ENCODE results near the gene PERCC1.

DNA sequence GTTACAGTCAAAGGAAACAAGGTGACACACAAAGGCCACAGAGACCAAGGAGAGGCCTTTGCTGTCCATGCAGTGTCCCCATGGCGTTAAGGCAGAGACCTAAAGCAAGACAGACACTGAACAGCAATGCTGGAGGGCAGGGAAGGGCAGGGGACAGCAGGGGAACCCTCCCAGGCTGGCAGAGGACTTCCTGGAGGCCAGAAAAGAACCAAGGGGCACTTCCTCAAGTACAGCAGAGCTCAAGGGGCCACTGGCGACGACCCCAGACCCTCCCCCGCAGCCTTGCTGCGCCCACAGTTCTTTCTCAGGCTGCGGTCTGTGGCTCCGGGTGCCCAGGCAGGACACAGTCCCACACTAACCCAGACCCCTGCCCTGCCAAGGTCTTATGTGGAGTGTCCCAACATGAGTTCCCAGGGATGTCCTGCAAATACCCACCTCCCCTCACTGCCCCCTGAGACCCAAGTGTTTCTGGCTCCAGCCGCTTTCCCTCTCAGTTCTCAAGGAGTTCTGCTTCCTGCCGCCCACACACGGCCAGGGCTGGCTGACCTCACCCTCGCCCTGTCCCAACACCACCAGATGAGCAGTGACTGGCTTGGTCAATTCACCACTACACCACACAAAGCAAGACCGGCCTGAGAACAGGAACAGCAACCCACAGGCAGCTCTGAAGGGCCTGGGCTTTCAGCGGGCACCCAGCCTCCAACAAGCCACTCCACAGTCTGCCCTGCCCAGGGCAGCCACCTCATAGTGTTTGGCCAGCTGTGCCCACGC is 39.8 kb downstream of the PERCC1 start:
- TF ChIP-seq, protein P1, sequence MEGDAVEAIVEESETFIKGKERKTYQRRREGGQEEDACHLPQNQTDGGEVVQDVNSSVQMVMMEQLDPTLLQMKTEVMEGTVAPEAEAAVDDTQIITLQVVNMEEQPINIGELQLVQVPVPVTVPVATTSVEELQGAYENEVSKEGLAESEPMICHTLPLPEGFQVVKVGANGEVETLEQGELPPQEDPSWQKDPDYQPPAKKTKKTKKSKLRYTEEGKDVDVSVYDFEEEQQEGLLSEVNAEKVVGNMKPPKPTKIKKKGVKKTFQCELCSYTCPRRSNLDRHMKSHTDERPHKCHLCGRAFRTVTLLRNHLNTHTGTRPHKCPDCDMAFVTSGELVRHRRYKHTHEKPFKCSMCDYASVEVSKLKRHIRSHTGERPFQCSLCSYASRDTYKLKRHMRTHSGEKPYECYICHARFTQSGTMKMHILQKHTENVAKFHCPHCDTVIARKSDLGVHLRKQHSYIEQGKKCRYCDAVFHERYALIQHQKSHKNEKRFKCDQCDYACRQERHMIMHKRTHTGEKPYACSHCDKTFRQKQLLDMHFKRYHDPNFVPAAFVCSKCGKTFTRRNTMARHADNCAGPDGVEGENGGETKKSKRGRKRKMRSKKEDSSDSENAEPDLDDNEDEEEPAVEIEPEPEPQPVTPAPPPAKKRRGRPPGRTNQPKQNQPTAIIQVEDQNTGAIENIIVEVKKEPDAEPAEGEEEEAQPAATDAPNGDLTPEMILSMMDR (IDR thresholded peaks at IDR 0.05) = no peak
- TF ChIP-seq EZH2 (IDR thresholded peaks at IDR 0.05) (no peak), EZH2phosphoT487 (IDR thresholded peaks at IDR 0.05) (no peak)
